HG02970 (cell line): ENCODE data around the gene XPO5.
A peak's percentile ranks its signal among the peaks of the same experiment; 100 is the strongest.
"Not testable (repeated sequence)": the region's sequence is repeated elsewhere in the genome, so short reads cannot be mapped to it uniquely, and the experiment has no call there.

Experiments
- ATAC-seq: cut with Tn5 transposase; IDR thresholded peaks from one replicate; pipeline ENCODE4 v1.9.1; 2021; ENCODE audit warnings: mild to moderate bottlenecking, moderate library complexity, moderate number of reproducible peaks; ENCODE audit not compliant: unreplicated experiment, low FRiP score

The XPO5 gene

GRCh38 chr6:43575772-43576551, at the start of gene XPO5, which contains the start of gene POLH:
XPO5 (minus strand) TSS chr6:43576038; CDS start chr6:43575864, 174 bp downstream.
POLH (plus strand) TSS chr6:43576185; CDS start chr6:43582320, 6,135 bp downstream.
- ATAC-seq: peak; percentile 87

- no peak for ATAC-seq
Measured at GRCh38 chr6:43625393-43625992, 49.7 kb upstream of the XPO5 start.

- ATAC-seq: no peak
Measured at GRCh38 chr6:43624786-43625288, 49.0 kb upstream of the XPO5 start.

- no peak for ATAC-seq
Measured at GRCh38 chr6:43623880-43624785, 48.3 kb upstream of the XPO5 start.

GRCh38 chr6:43622541-43622940, 46.7 kb upstream of the XPO5 start:
- ATAC-seq: no peak

- ATAC-seq: no peak
Measured at GRCh38 chr6:43621836-43622180, 46.0 kb upstream of the XPO5 start.

GRCh38 chr6:43621078-43621835, 45.4 kb upstream of the XPO5 start:
- ATAC-seq: no peak

- no peak for ATAC-seq
Measured at GRCh38 chr6:43616725-43617472, 41.1 kb upstream of the XPO5 start.

GRCh38 chr6:43614396-43614730, 38.5 kb upstream of the XPO5 start:
- no peak for ATAC-seq

- ATAC-seq: no peak
Measured at GRCh38 chr6:43613721-43614395, 38.0 kb upstream of the XPO5 start.

GRCh38 chr6:43610431-43610830, 34.6 kb upstream of the XPO5 start:
- ATAC-seq: no peak

GRCh38 chr6:43609402-43609801, 33.6 kb upstream of the XPO5 start:
- ATAC-seq: no peak

GRCh38 chr6:43608807-43609206, 33.0 kb upstream of the XPO5 start:
- ATAC-seq: no peak

GRCh38 chr6:43608310-43608763, 32.5 kb upstream of the XPO5 start:
- ATAC-seq: no peak

GRCh38 chr6:43606019-43606418, 30.2 kb upstream of the XPO5 start:
- ATAC-seq: no peak

- ATAC-seq: no peak
Measured at GRCh38 chr6:43604174-43604573, 28.3 kb upstream of the XPO5 start.

GRCh38 chr6:43600595-43600994, 24.8 kb upstream of the XPO5 start:
- ATAC-seq: no peak

- no peak for ATAC-seq
Measured at GRCh38 chr6:43593938-43594337, 18.1 kb upstream of the XPO5 start.

GRCh38 chr6:43589564-43589963, 13.7 kb upstream of the XPO5 start:
- not testable (repeated sequence) for ATAC-seq
